GM12878 (cell line): ENCODE results near the gene MYO18B. TPM values are rescaled to one million over a fixed set of nuclear protein-coding genes. Genes with fewer than 3 reads are reported as not detected.

Experiments used
- ATAC-seq: fragments of 200-7000 bp; cut with Tn5 transposase; 3 replicates; pipeline ENCODE4 v1.9.1; 2020; ENCODE audit warnings: mild to moderate bottlenecking, moderate library complexity
- BruUV-seq: library from RNA; stranded (reverse); fragments of 400-500 nt; replicated peaks from 2 replicates; lab custom pipeline; 2021; lab: Mats Ljungman, UMichigan
- CTCF ChIA-PET: fragments of 300-600 bp; sonication (Branson Sonifier 250); formaldehyde crosslinking; extraction: SDS; loops from one replicate; lab custom pipeline; 2021; ENCODE audit warnings: inconsistent platforms; lab: Yijun Ruan, JAX
- POLR2A ChIA-PET: fragments of 350-600 bp; formaldehyde crosslinking; extraction: SDS; loops from one replicate; lab custom pipeline; 2021; ENCODE audit warnings: inconsistent platforms; lab: Charles Lee
- RAD21 ChIA-PET: fragments of 300-600 bp; sonication (Branson Sonifier 250); formaldehyde crosslinking; loops from one replicate; lab custom pipeline; 2023; ENCODE audit warnings: antibody characterized with exemption; ENCODE audit not compliant: unreplicated experiment; lab: Charles Lee
- SMC1A ChIA-PET: fragments of 300-600 bp; sonication (Branson Sonifier 250); formaldehyde crosslinking; loops from one replicate; lab custom pipeline; 2023; ENCODE audit not compliant: unreplicated experiment, uncharacterized antibody; lab: Charles Lee
- DNase-seq: peaks from one replicate; pipeline ENCODE4 v3.0.0-alpha.2; 2011; ENCODE audit warnings: low read depth, low spot score
- FAIRE-seq: peaks from 3 replicates; lab custom pipeline; 2011; peaks lifted over from hg19 to GRCh38; lab: Jason Lieb, UNC
- H2AFZ ChIP-seq: 2 replicates; pipeline ENCODE4 v1.6.0; 2011; ENCODE audit warnings: low read depth, low read length, control low read depth; ENCODE audit not compliant: control insufficient read depth
- H3K27ac ChIP-seq: 2 replicates; pipeline ENCODE4 v1.5.1; 2011; ENCODE audit warnings: control low read depth; ENCODE audit not compliant: control insufficient read depth, insufficient read depth
- H3K27me3 ChIP-seq, 2 experiments: replicated peaks in 1 of 2; 2 replicates each; pipeline versions ENCODE4 v1.6.0 to v1.6.1; 2011; ENCODE audit warnings: low read length in 1 of 2; ENCODE audit not compliant: control insufficient read depth in 2 of 2, insufficient read depth in 2 of 2
- H3K36me3 ChIP-seq, 2 experiments: 2 replicates each; pipeline ENCODE4 v1.5.1; 2011; ENCODE audit warnings: low read length in 1 of 2; ENCODE audit not compliant: control insufficient read depth in 2 of 2, insufficient read depth in 2 of 2
- H3K4me1 ChIP-seq: 2 replicates; pipeline ENCODE4 v1.6.1; 2011; ENCODE audit warnings: mild to moderate bottlenecking, low read length, moderate library complexity, mixed read lengths; ENCODE audit not compliant: control insufficient read depth, insufficient read depth
- H3K4me2 ChIP-seq: 2 replicates; pipeline ENCODE4 v1.6.0; 2011; ENCODE audit warnings: control low read depth; ENCODE audit not compliant: control insufficient read depth, insufficient read depth
- H3K4me3 ChIP-seq: fragments of 200-600 bp; sonication (generic); 2 replicates; pipeline ENCODE4 v1.5.1; 2016
- H3K79me2 ChIP-seq: 2 replicates; pipeline ENCODE4 v1.6.0; 2011; ENCODE audit warnings: low read length; ENCODE audit not compliant: control insufficient read depth, insufficient read depth
- H3K9ac ChIP-seq: 2 replicates; pipeline ENCODE4 v1.8.0; 2011; ENCODE audit warnings: low read length, control low read depth, mixed read lengths; ENCODE audit not compliant: control insufficient read depth, insufficient read depth
- H3K9me3 ChIP-seq: replicated peaks from 3 replicates; pipeline ENCODE4 v1.5.1; 2011; ENCODE audit warnings: mild to moderate bottlenecking, low read length; ENCODE audit not compliant: control insufficient read depth, insufficient read depth
- H4K20me1 ChIP-seq: 2 replicates; pipeline ENCODE4 v1.6.0; 2011; ENCODE audit not compliant: control insufficient read depth, insufficient read depth
- BHLHE40 ChIP-seq, 2 experiments: fragments of 450-650 bp in 1 of 2; IDR thresholded peaks; 2 replicates each; pipeline ENCODE4 v1.6.1; 2011 to 2017; ENCODE audit warnings: low read depth in 2 of 2, borderline replicate concordance in 1 of 2, improper control_type of control experiment in 1 of 2, low read length in 1 of 2, mild to moderate bottlenecking in 1 of 2
- CBX5 ChIP-seq: sonication (generic); IDR thresholded peaks from 2 replicates; pipeline ENCODE4 v1.6.1; 2016; ENCODE audit warnings: low read depth, moderate library complexity, mild to moderate bottlenecking, inconsistent platforms
- ELK1 ChIP-seq: IDR thresholded peaks from 2 replicates; pipeline ENCODE4 v1.6.1; 2012; ENCODE audit warnings: low read depth, low read length, improper control_type of control experiment
- FOS ChIP-seq: IDR thresholded peaks from 3 replicates; pipeline ENCODE4 v1.6.1; 2011; ENCODE audit warnings: borderline replicate concordance; ENCODE audit not compliant: insufficient read length; ENCODE audit errors: extremely low read depth
- GABPA ChIP-seq: IDR thresholded peaks from 2 replicates; pipeline ENCODE4 v1.6.1; 2014; ENCODE audit warnings: antibody characterized with exemption, low read depth, mild to moderate bottlenecking, inconsistent platforms
- KDM1A ChIP-seq: fragments of 200-600 bp; sonication (generic); IDR thresholded peaks from 2 replicates; pipeline ENCODE4 v1.6.1; 2016; ENCODE audit warnings: borderline replicate concordance
- MAX ChIP-seq: IDR thresholded peaks from 2 replicates; pipeline ENCODE4 v1.6.1; 2012; ENCODE audit warnings: low read depth, low read length, improper control_type of control experiment
- MEF2A ChIP-seq: IDR thresholded peaks from 2 replicates; pipeline ENCODE4 v1.6.1; 2011; ENCODE audit warnings: low read depth, mild to moderate bottlenecking, low read length, moderate library complexity; ENCODE audit not compliant: insufficient read depth
- MYB ChIP-seq: fragments of 150-350 bp; IDR thresholded peaks from 2 replicates; pipeline ENCODE4 v1.6.1; 2014; ENCODE audit warnings: mild to moderate bottlenecking, low read depth, low read length, borderline replicate concordance
- PAX8 ChIP-seq: fragments of 450-650 bp; IDR thresholded peaks from 2 replicates; pipeline ENCODE4 v1.6.1; 2017; ENCODE audit warnings: mild to moderate bottlenecking, moderate library complexity
- SMAD5 ChIP-seq: IDR thresholded peaks from 2 replicates; pipeline ENCODE4 v1.6.1; 2016; ENCODE audit warnings: antibody characterized with exemption, low read depth
- ZNF24 ChIP-seq: fragments of 450-650 bp; IDR thresholded peaks from 2 replicates; pipeline ENCODE4 v1.6.1; 2017; ENCODE audit warnings: antibody characterized with exemption, mild to moderate bottlenecking
- WGBS: methylation state at CpG from one replicate; pipeline ENCODE4 v1.1.6; 2016; ENCODE audit warnings: low lambda C conversion rate; ENCODE audit not compliant: insufficient replicate concordance, insufficient coverage; ENCODE audit errors: missing lambda C conversion rate; 5-methylcytosine and 5-hydroxymethylcytosine counted together
- in situ Hi-C: fragments of 300-500 bp; cut with MboI; formaldehyde crosslinking; loops from 9 replicates; pipeline ENCODE4 v1.14.3; 2018; ENCODE audit warnings: mixed read lengths
- intact Hi-C: fragments of 100-400 bp; cut with micrococcal nuclease; formaldehyde crosslinking; loops from one replicate; pipeline ENCODE4 v1.14.2; 2022; ENCODE audit not compliant: unreplicated experiment
- polyA plus RNA-seq, 11 experiments: library from polyadenylated mRNA; depleted of rRNA in 4 of 11; unstranded in 6 of 11; stranded (reverse) in 5 of 11; fragments of >200 nt; fragmentation: Nextera tagmentation in 4 of 11; fragmentation: Illumina TruSeq in 1 of 11; extraction: Ambion mirVana in 4 of 11; extraction: Trizol in 1 of 11; gene quantifications; 1 replicate in 1 of 11; 2 replicates in 10 of 11; pipeline versions ENCODE4 v1.2.1 to v1.2.3, GENCODE V29; 2011 to 2016; ENCODE audit warnings: inconsistent platforms in 2 of 11, missing spikeins in 2 of 11, low read depth in 1 of 11
- total RNA-seq, 4 experiments: library from RNA; depleted of rRNA in 3 of 4; stranded (reverse); fragments of >200 nt in 3 of 4; fragmentation: Illumina TruSeq in 1 of 4; extraction: Trizol in 1 of 4; gene quantifications; 2 replicates each; pipeline versions ENCODE4 v1.2.1 to v1.2.3, GENCODE V29; 2013 to 2021
- TF ChIP-seq, protein P1 (sequence below): fragments of 450-650 bp; conservative IDR thresholded peaks from 2 replicates; pipeline ENCODE4 v1.6.1; 2017; ENCODE audit warnings: mild to moderate bottlenecking, moderate library complexity

Gene MYO18B
- total and polyA plus RNA-seq, 10 of the 15 experiments (the other 5 are each of a cell fraction or from before 2014, with no cell fraction given), result 0.05 to 2.1 (median 0.51) TPM; not detected in 1

DNA sequence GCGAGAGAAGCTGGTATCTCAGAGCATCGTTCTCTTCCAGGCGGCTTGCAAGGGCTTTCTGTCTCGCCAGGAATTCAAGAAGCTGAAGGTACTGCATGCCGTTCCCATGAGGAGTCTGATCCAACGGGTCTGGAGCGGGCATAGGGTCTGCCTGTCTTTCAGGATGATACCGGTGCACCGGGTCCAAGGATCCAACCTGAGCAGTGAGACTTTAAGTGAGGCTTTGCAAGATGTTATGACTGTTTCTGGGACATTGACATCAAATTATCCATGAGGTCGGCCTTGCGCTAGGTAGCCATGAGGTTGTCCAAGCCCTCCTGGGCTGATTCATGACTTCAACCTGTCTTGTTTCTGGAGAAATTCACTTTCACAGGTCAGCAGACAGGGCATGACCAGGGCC is 132.3 kb downstream of the MYO18B start (continued):
- no peak for TF ChIP-seq FOS

DNA sequence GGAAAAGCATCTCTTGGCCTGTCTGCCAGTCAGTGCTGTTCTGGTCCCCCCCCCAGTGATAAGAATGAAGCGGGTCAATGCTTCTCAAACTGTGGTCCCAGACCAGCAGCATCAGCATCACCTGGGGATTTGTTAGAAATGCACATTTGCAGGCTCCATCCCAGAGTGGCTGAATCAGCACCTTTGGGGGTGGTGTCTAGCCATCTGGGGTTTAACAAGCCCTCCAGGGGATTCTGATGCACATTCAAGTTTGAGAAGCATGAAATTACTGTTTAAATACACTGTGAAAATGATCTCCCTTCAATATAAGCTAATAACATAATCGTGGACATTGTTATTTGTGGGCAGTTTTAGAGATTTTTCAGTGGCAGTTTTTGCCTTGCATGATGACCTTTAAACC is 133.5 kb downstream of the MYO18B start:
- no peak overlapping the region for H3K4me3 ChIP-seq
- POLR2A ChIA-PET, result no interaction called here

More for the DNA sequence above, 133.5 kb downstream of the MYO18B start:
- H3K36me3 ChIP-seq, result no peaks in the 10 kb centered on the region
- no peaks in the 10 kb centered on the region for H4K20me1 ChIP-seq
- no peaks in the 10 kb centered on the region for H3K79me2 ChIP-seq
- DNase-seq (no peak), FAIRE-seq (no peak), ATAC-seq (no peak)
- no peaks in the 10 kb centered on the region; a peak in 1 of 4 replicates for H3K27me3 ChIP-seq
- no peak overlapping the region for H3K4me2 ChIP-seq
- no peak overlapping the region for H3K27ac ChIP-seq
- H3K4me1 ChIP-seq, result no peaks in the 10 kb centered on the region
- intact Hi-C loops, result no loop called here
- 0% methylated on average over 2 of the region's 2 CpGs for WGBS
- no TSS peak for BruUV-seq
- no peak for TF ChIP-seq MAX
- TF ChIP-seq ELK1, result no peak
- no peak for TF ChIP-seq MYB
- TF ChIP-seq, protein P1, sequence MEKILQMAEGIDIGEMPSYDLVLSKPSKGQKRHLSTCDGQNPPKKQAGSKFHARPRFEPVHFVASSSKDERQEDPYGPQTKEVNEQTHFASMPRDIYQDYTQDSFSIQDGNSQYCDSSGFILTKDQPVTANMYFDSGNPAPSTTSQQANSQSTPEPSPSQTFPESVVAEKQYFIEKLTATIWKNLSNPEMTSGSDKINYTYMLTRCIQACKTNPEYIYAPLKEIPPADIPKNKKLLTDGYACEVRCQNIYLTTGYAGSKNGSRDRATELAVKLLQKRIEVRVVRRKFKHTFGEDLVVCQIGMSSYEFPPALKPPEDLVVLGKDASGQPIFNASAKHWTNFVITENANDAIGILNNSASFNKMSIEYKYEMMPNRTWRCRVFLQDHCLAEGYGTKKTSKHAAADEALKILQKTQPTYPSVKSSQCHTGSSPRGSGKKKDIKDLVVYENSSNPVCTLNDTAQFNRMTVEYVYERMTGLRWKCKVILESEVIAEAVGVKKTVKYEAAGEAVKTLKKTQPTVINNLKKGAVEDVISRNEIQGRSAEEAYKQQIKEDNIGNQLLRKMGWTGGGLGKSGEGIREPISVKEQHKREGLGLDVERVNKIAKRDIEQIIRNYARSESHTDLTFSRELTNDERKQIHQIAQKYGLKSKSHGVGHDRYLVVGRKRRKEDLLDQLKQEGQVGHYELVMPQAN, result no peak
- TF ChIP-seq CBX5, result no peak
- TF ChIP-seq MEF2A, result no peak
- no peak for TF ChIP-seq GABPA
- no peak for TF ChIP-seq KDM1A
- no peak for TF ChIP-seq SMAD5
- TF ChIP-seq BHLHE40 (IDR thresholded peaks at IDR 0.05; ENCODE audit: borderline replicate concordance in 1 of 2, low read depth in 2 of 2, low read length in 1 of 2), result no peak
- no peak for TF ChIP-seq ZNF24
- TF ChIP-seq PAX8, result no peak
- in situ Hi-C loops, result loop anchor here (10.0 kb wide), 1 partner anchor 459 kb away; no protein-coding TSS in a partner anchor
- no peaks in the 10 kb centered on the region for H3K9me3 ChIP-seq
- H2AFZ ChIP-seq, result no peak overlapping the region
- SMC1A ChIA-PET, result no interaction called here
- CTCF ChIA-PET, result no interaction called here
- RAD21 ChIA-PET, result no interaction called here
- no peak overlapping the region for H3K9ac ChIP-seq
